Measurements from ENCODE around the gene TEX26. TPM values are rescaled to one million over a fixed set of nuclear protein-coding genes. Genes with fewer than 3 reads are reported as not detected.

TEX26 gene
- total and polyA plus RNA-seq, 4 donors, result 0.08 to 0.31 TPM; not detected in 2

GRCh38 chr13:30915691-30916541 lies 16.5 kb upstream of the TEX26 start (continued):
- TF ChIP-seq CTCF (IDR thresholded peaks at IDR 0.05; ENCODE audit: low read depth, low read length, missing input control) (no peak), HNF4G (IDR thresholded peaks at IDR 0.05) (no peak), RAD21 (IDR thresholded peaks at IDR 0.05) (no peak), SP1 (IDR thresholded peaks at IDR 0.05) (no peak), JUND (IDR thresholded peaks at IDR 0.05) (no peak), EGR1 (IDR thresholded peaks at IDR 0.05; ENCODE audit: low read depth in 2 of 2) (no peak), RXRA (IDR thresholded peaks at IDR 0.05) (no peak), TAF1 (conservative IDR thresholded peaks at IDR 0.05) (no peak)

GRCh38 chr13:30916991-30917390 lies 15.5 kb upstream of the TEX26 start:
- 76% methylated on average over 6 of the region's 6 CpGs for WGBS
- TF ChIP-seq ZBTB33 (IDR thresholded peaks at IDR 0.05) (no peak), CTCF (IDR thresholded peaks at IDR 0.05; ENCODE audit: low read depth, low read length, missing input control) (no peak), RAD21 (IDR thresholded peaks at IDR 0.05) (no peak), FOXA1 (IDR thresholded peaks at IDR 0.05) (no peak), JUND (IDR thresholded peaks at IDR 0.05) (no peak), GABPA (IDR thresholded peaks at IDR 0.05 in 1 of 2, conservative IDR thresholded peaks at IDR 0.05 in 1 of 2) (no peak)
- TF ChIP-seq, protein P1, sequence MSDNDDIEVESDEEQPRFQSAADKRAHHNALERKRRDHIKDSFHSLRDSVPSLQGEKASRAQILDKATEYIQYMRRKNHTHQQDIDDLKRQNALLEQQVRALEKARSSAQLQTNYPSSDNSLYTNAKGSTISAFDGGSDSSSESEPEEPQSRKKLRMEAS (IDR thresholded peaks at IDR 0.05), result no peak
- no peaks in the 10 kb centered on the region for H3K4me1 ChIP-seq (ENCODE audit: control insufficient read depth in 4 of 4, insufficient read depth in 4 of 4, low read length in 3 of 4)
- no peak overlapping the region for H3K27ac ChIP-seq (ENCODE audit: low read depth in 1 of 2, low read length in 2 of 2)
- DNase-seq (ENCODE audit: low spot score), result no peak
- H3K27me3 ChIP-seq (ENCODE audit: control insufficient read depth in 4 of 4, insufficient read depth in 4 of 4, low read length in 3 of 4), result peaks cover 0 to 3% (median 0%) of the 10 kb centered on the region in 4 donors
- H3K9ac ChIP-seq (ENCODE audit: low read depth in 1 of 2, low read length in 2 of 2), result no peak overlapping the region
- H3K4me3 ChIP-seq (ENCODE audit: low read depth in 1 of 3, low read length in 3 of 3), result no peak overlapping the region
- H3K9me3 ChIP-seq (ENCODE audit: control insufficient read depth in 4 of 4, low read length in 3 of 4), result no peaks in the 10 kb centered on the region
- no peaks in the 10 kb centered on the region for H3K36me3 ChIP-seq (ENCODE audit: control insufficient read depth in 4 of 4, insufficient read depth in 3 of 4, low read depth in 1 of 4, low read length in 3 of 4)

All from liver (tissue), 9 donors.